Stimulated activated CD8-positive, alpha-beta memory T cell treated with anti-CD3 and anti-CD28 coated beads, Interleukin-2, amount 100 ng/mL, for 1 hour (primary cell): ENCODE results near the gene SUZ12.
"Not testable (repeated sequence)": the region's sequence is repeated elsewhere in the genome, so short reads cannot be mapped to it uniquely, and the experiment has no call there.

Experiments used
- DNase-seq, 2 donors: peaks; one replicate each; pipeline ENCODE4 v3.0.0-alpha.2; 2020; ENCODE audit warnings: low read depth in 2 of 2

SUZ12 gene

DNA sequence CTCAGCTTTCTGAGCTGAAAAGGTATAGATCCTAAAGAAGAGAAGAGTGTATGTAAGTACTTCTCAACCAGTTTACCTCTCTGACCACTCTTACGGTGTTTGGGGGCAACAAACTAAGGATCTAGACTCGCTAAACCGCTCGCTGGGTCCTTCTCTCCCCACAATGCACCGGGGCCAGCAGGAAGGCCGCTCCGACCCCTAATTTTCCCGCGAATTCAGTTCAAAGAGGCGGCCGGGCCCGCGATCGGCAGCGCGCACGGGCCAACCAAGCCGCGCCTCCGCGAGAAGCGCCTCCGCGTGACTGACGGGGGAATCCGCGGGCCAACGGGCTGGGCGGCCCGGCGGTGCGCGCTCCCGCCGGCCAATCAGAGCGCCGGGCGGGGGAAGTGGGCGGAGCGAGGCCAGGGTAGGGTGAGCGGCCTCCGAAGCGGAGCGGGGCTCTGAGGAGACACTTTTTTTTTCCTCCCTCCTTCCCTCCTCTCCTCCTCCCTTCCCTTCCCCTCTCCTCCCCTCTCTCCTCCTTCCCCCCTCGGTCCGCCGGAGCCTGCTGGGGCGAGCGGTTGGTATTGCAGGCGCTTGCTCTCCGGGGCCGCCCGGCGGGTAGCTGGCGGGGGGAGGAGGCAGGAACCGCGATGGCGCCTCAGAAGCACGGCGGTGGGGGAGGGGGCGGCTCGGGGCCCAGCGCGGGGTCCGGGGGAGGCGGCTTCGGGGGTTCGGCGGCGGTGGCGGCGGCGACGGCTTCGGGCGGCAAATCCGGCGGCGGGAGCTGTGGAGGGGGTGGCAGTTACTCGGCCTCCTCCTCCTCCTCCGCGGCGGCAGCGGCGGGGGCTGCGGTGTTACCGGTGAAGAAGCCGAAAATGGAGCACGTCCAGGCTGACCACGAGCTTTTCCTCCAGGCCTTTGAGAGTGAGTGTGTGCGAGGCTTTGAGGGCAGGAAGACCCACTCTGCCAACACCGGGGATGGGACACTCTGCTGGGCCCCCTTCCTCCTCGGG, at the start of gene SUZ12:
Gene SUZ12, plus strand, starts transcription at position 393 of the 995 bp plus-strand sequence. Its CDS starts 240 bp downstream, at position 633.
- peak; percentile 62 to 67 for DNase-seq

DNA sequence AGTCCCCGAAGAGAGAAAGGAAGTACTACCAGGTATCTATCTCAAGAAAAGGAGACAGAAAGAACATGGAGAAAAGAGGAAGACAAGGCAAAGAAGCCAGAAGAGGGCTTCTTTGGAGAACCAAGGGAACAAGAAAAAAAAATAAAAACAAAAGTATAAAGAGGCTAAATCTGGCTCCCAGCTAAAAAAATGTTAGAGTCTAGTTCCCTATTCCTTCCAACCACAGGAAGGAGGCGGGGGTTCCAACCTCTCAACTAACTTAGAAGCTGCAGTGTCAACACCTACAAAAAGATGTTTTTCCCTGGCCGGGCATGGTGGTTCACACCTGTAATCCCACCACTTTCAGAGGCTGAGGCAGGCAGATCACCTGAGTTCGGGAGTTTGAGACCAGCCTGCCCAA, 48.7 kb upstream of the SUZ12 start:
- no peak for DNase-seq

DNA sequence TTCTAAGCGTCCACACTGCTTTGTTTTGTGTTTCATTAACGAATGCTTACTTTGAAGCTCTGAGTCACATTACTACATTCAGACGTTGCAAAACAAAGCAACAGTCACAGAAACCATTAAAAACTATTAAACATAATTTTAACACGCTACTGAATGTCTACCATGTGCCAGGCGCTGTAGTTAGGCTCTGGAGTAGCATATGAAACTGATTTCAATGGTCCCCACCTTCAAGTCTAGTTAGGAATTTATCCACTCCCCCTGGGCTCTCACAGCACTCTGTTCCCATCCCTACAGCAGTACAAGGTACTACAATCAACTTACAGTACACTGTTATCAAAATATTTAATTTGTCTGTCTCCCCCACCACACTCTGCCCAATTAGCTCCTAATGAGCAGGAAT, 35.9 kb upstream of the SUZ12 start:
- DNase-seq = no peak

GRCh38 chr17:31902693-31903092, 34.1 kb upstream of the SUZ12 start:
- no peak for DNase-seq

- no peak for DNase-seq
Observed at GRCh38 chr17:31903401-31903800, 33.4 kb upstream of the SUZ12 start.

GRCh38 chr17:31907342-31907962, 29.4 kb upstream of the SUZ12 start:
- no peak for DNase-seq

DNA sequence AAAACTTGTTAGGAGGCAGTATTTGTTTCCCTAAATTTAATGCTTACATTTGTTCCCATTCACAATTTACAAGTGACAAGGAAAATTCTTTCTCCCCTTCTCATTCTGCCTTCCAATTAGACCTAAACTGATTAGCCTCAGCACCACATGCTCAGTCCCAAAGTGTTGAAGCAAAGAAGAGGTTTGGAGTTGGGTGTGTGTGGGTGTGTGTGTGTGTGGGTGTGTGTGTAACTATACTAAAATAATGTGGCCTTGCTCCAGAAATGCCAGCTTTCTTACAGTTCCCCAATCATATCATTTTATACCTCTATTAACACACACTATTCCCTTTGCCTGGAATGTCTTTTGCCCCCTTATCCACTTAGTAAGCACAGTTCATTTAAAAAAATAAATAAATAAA, 28.4 kb upstream of the SUZ12 start:
- no peak for DNase-seq

- not testable (repeated sequence) for DNase-seq
Observed at GRCh38 chr17:31912705-31913104, 24.1 kb upstream of the SUZ12 start.

GRCh38 chr17:31915456-31916100, 21.2 kb upstream of the SUZ12 start:
- no peak for DNase-seq

DNA sequence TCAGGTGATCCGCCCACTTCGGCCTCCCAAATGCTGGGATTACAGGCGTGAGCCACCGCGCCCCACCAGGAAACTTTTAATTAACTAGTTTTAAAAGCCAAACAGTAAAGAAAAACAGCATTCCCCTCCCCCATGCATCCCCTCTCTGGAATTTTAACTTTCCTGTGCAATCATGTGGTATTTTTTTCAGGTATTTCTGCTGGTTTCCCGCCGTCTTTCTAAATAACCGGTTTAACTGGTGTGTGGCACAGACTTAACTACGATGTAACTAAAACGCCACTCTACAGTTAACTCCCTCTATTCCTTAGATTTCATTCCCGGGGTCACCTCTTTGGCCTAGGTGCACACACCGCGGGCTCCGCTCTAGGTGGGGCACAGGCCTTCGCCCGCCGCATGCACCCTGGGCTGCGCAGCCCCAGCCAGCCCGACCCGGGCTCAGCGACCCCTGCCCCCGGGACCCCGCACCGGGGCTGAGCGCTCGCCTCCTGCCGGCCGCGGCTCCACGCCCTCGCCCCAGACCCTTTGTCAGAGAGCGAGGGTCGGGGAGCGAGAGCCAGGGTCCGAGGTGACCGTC, 20.2 kb upstream of the SUZ12 start:
- DNase-seq = no peak

- DNase-seq = no peak
Observed at GRCh38 chr17:31917065-31917529, 19.7 kb upstream of the SUZ12 start.

DNA sequence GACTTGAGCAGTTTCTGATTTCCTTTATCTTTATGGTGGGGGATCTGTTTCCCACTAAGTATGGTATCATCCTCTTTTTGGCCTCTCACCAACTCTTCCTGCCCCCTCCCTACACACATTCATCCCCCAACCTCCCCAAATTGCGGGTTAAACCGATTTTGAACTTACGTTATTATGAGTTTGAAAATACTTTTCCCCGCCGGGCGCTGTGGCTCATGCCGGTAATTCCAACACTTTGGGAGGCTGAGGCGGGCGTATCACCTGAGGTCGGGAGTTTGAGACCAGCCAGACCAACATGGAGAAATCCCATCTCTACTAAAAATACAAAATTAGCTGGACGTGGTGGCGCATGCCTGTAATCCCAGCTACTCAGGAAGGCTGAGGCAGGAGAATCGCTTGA, 19.1 kb upstream of the SUZ12 start:
- not testable (repeated sequence) for DNase-seq

- no peak for DNase-seq
Observed at GRCh38 chr17:31918701-31919128, 18.1 kb upstream of the SUZ12 start.

DNA sequence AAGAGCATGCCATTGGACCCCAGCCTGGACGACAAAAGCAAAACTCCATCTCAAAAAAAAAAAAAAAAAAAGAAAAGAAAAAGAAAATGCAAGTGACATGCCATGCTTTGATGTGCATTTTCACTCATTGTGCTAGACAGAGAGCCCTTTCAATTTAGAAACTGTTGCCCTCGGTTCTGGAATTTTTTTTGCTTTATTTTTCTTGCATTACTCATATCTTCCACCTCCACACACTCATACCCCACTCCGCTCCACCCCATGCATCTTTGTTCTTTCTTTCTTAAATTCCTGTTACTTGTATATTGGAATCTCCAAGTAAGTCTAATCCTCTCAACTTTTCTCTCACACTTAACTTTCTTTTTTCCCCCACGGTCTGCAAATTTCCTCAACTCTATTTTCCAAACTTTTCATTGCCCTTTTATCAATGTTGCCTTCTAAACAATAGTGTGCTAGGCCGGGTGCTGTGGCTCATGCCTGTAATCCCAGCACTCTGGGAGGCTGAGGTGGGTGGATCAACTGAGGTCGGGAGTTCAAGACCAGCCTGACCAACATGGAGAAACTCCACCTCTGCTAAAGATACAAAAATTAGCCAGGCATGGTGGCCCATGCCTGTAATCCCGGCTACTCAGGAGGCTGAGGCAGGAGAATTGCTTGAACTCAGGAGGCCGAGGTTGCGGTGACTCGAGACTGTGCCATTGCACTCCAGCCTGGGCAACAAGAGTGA, 16.8 kb upstream of the SUZ12 start:
- DNase-seq = no peak

- no peak for DNase-seq
Observed at GRCh38 chr17:31926100-31926729, 10.6 kb upstream of the SUZ12 start.

DNA sequence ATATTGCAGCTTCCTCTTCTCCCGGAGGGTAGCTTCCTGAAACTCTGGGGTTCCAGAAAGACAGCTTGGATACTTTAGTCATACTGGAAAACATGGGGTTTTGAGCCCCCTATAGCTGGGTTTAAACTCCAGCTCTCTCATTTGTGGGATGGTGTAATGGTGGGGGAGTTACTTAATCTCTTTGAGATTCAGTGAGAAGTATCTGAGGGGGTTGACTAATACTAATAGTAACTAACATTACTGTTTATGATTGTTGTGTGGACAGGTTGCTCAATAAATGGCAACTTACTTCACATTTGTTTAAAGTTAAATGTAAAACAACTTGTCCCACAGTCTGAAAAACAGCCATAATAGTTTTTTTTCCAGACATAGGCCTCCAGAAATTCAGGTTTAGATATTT, 5.1 kb upstream of the SUZ12 start:
- no peak for DNase-seq

GRCh38 chr17:31935512-31935911, 1.3 kb upstream of the SUZ12 start:
- DNase-seq = no peak

GRCh38 chr17:31937926-31938641, 1.3 kb downstream of the SUZ12 start:
- not testable (repeated sequence) for DNase-seq

- DNase-seq = not testable (repeated sequence)
Observed at GRCh38 chr17:31941916-31942315, 5.1 kb downstream of the SUZ12 start.

- DNase-seq = not testable (repeated sequence)
Observed at GRCh38 chr17:31942396-31942795, 5.6 kb downstream of the SUZ12 start.
